Endothelial cell (in vitro differentiated cells): Measurements from ENCODE around the gene CHEK2. TPM values are rescaled to one million over a fixed set of nuclear protein-coding genes. Genes with fewer than 3 reads are reported as not detected.
"Not testable (repeated sequence)": the region's sequence is repeated elsewhere in the genome, so short reads cannot be mapped to it uniquely, and the experiment has no call there.

Experiments
- DNase-seq: peaks from one replicate; pipeline ENCODE4 v3.0.0; 2021; ENCODE audit warnings: low spot score
- H3K27ac Mint-ChIP-seq: one replicate; pipeline ENCODE4 v1.8.0; 2021; ENCODE audit warnings: mixed read lengths, inconsistent platforms; ENCODE audit not compliant: unreplicated experiment
- H3K27me3 Mint-ChIP-seq: one replicate; pipeline ENCODE4 v1.8.0; 2021; ENCODE audit warnings: mild to moderate bottlenecking, moderate library complexity, mixed read lengths, inconsistent platforms; ENCODE audit not compliant: unreplicated experiment
- H3K36me3 Mint-ChIP-seq: one replicate; pipeline ENCODE4 v1.8.0; 2021; ENCODE audit warnings: mild to moderate bottlenecking, low read depth, mixed read lengths, inconsistent platforms; ENCODE audit not compliant: unreplicated experiment
- H3K4me1 Mint-ChIP-seq: one replicate; pipeline ENCODE4 v1.8.0; 2021; ENCODE audit warnings: mild to moderate bottlenecking, mixed read lengths, inconsistent platforms; ENCODE audit not compliant: unreplicated experiment
- H3K4me3 Mint-ChIP-seq: one replicate; pipeline ENCODE4 v1.8.0; 2021; ENCODE audit warnings: mild to moderate bottlenecking, mixed read lengths, inconsistent platforms; ENCODE audit not compliant: unreplicated experiment
- H3K9me3 Mint-ChIP-seq: one replicate; pipeline ENCODE4 v1.8.0; 2021; ENCODE audit warnings: mixed read lengths, inconsistent platforms; ENCODE audit not compliant: unreplicated experiment
- total RNA-seq: library from RNA; stranded (reverse); fragmentation: NEBNext Ultra II Directional; extraction: Animal tissue kit (Norgen Biotek cat#: 25700); gene quantifications from one replicate; pipeline ENCODE4 v1.2.1, GENCODE V29; 2021; ENCODE audit not compliant: unreplicated experiment
- TF ChIP-seq, protein P1 (sequence below): fragments of 200-600 bp; sonication (generic); IDR thresholded peaks from one replicate; pipeline ENCODE4 v1.5.0; 2021; ENCODE audit warnings: antibody characterized with exemption; ENCODE audit not compliant: unreplicated experiment

Gene CHEK2
- total RNA-seq, 1 donor from 2014 or later, result 11.2 TPM

DNA sequence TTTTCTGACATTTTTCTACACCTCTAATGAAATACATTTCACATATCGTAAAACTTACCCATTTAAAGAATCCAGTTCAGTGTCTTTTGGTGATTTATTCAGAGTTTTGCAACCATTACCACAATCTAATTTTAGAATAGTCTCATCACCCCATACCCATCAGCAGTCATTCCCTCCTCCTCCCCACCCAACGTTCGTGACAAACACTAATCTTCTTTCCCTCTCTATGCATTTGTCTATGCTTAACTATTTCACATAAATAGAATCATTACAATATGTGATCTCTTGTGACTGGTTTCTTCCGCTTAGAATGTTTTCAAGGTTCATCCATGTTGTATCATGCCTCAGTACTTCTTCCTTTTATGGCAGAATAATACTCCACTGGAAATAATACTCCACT, 71.5 kb downstream of the CHEK2 start:
- H3K4me1 Mint-ChIP-seq, result no peaks in the 10 kb centered on the region
- no peak overlapping the region for H3K4me3 Mint-ChIP-seq
- H3K27ac Mint-ChIP-seq, result no peak overlapping the region
- DNase-seq, result no peak
- H3K27me3 Mint-ChIP-seq, result no peaks in the 10 kb centered on the region
- no peaks in the 10 kb centered on the region for H3K9me3 Mint-ChIP-seq
- H3K36me3 Mint-ChIP-seq, result no peaks in the 10 kb centered on the region
- TF ChIP-seq, protein P1, sequence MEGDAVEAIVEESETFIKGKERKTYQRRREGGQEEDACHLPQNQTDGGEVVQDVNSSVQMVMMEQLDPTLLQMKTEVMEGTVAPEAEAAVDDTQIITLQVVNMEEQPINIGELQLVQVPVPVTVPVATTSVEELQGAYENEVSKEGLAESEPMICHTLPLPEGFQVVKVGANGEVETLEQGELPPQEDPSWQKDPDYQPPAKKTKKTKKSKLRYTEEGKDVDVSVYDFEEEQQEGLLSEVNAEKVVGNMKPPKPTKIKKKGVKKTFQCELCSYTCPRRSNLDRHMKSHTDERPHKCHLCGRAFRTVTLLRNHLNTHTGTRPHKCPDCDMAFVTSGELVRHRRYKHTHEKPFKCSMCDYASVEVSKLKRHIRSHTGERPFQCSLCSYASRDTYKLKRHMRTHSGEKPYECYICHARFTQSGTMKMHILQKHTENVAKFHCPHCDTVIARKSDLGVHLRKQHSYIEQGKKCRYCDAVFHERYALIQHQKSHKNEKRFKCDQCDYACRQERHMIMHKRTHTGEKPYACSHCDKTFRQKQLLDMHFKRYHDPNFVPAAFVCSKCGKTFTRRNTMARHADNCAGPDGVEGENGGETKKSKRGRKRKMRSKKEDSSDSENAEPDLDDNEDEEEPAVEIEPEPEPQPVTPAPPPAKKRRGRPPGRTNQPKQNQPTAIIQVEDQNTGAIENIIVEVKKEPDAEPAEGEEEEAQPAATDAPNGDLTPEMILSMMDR, result no peak

DNA sequence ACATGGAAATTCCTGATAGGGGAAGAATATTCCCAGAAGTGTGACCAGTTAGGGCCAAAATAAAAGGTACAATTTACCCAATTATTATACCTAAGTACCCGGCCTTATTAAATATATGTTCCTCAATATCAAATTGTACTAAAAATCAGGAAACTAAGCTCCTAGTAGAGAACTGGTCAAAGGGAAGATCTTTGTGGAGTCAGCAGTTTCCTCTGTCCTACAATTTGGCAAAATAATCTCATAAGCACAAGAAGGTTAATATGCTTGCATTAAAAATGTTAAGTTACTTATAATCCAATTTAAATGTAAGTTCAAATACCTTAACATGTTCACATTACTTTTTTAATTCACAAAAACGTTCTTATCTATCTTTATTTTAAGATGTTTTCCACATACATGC, 72.2 kb downstream of the CHEK2 start:
- H3K27me3 Mint-ChIP-seq, result no peaks in the 10 kb centered on the region
- DNase-seq, result no peak
- H3K4me1 Mint-ChIP-seq, result no peaks in the 10 kb centered on the region
- no peak overlapping the region for H3K27ac Mint-ChIP-seq
- no peaks in the 10 kb centered on the region for H3K36me3 Mint-ChIP-seq
- no peak overlapping the region for H3K4me3 Mint-ChIP-seq
- no peaks in the 10 kb centered on the region for H3K9me3 Mint-ChIP-seq
- TF ChIP-seq, protein P1, result no peak

DNA sequence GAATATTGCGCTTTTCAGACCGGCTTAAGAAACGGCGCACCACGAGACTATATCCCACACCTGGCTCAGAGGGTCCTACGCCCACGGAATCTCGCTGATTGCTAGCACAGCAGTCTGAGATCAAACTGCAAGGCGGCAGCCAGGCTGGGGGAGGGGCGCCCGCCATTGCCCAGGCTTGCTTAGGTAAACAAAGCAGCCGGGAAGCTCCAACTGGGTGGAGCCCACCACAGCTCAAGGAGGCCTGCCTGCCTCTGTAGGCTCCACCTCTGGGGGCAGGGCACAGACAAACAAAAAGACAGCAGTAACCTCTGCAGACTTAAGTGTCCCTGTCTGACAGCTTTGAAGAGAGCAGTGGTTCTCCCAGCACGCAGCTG, 78.1 kb downstream of the CHEK2 start:
- H3K27ac Mint-ChIP-seq, H3K4me3 Mint-ChIP-seq, H3K27me3 Mint-ChIP-seq, H3K36me3 Mint-ChIP-seq, H3K9me3 Mint-ChIP-seq, DNase-seq, H3K4me1 Mint-ChIP-seq: not testable (repeated sequence)

DNA sequence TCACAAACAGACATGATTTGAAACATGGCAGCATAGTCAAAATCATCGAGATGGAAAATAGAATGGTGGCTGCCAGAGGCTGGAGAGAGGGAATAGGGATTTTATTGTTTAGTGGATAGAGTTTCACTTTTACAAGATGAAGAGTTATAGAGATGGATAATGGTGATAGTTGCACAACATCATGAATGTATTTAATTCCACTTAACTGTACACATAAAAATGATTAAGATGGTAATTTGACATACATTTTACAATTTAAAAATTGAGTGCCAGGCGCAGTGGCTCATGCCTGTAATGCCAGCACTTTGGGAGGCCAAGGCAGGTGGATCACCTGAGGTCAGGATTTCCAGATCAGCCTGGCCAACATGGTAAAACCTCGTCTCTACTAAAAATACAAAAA, 83.2 kb downstream of the CHEK2 start:
- TF ChIP-seq, protein P1, result no peak
- Mint-ChIP-seq H3K36me3 (peaks cover 4% of the 10 kb centered on the region), H3K9me3 (no peaks in the 10 kb centered on the region)

DNA sequence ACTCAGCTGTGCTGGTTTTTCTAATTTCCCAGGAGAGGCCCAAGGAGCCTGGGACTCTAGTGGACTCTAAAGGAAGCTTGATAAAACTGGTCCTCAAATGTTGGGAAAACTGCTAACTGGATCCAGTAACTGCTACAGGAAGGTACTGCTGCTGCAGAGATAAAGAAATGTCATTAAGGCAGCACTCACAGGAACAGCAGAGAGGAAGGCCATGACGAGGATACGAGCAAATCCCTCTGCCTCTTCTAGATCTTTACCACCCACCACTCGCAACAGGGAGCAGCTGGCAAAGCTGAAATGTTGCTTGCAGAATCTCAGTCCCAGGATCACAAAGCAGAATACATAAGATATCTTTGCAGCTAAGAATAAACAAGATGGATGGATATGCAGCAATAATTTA, 85.4 kb downstream of the CHEK2 start:
- Mint-ChIP-seq H3K4me1 (peaks cover 10% of the 10 kb centered on the region), H3K27me3 (peaks cover 4% of the 10 kb centered on the region), H3K27ac (peak overlapping the region; percentile 13), H3K9me3 (no peaks in the 10 kb centered on the region), H3K36me3 (peaks cover 5% of the 10 kb centered on the region), H3K4me3 (no peak overlapping the region)
- TF ChIP-seq, protein P1, result no peak
- DNase-seq, result peak; percentile 6

More for the DNA sequence above, 83.2 kb downstream of the CHEK2 start:
- H3K27ac Mint-ChIP-seq, result no peak overlapping the region
- peaks cover 10% of the 10 kb centered on the region for H3K4me1 Mint-ChIP-seq
- DNase-seq, result no peak
- peaks cover 4% of the 10 kb centered on the region for H3K27me3 Mint-ChIP-seq
- no peak overlapping the region for H3K4me3 Mint-ChIP-seq

DNA sequence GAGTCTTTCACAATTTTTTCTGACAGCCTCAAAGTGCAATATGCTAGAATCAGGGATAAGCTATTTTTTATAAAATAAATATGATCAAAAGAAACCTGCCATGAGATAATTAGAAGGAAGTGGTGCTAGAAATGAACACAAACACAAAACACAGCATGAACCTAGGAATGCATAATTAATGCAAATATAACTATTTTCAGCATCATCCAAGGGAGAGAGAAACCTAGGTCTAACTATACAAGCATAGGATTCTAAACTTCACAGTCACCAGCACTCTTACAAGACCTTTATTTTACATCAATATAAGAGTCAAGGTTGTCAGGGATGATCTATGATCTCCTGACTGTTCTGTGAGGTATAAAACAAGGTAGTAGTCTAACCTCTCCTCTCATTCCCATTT, 91.2 kb downstream of the CHEK2 start:
- H3K4me1 Mint-ChIP-seq, result no peaks in the 10 kb centered on the region
- TF ChIP-seq, protein P1, result no peak
- H3K4me3 Mint-ChIP-seq, result no peak overlapping the region
- H3K27ac Mint-ChIP-seq, result no peak overlapping the region
- DNase-seq, result no peak
- peaks cover 5% of the 10 kb centered on the region for H3K36me3 Mint-ChIP-seq
- no peaks in the 10 kb centered on the region for H3K9me3 Mint-ChIP-seq
- H3K27me3 Mint-ChIP-seq, result peaks cover 1% of the 10 kb centered on the region
